ENCODE results near the gene PFKFB4.
"Not testable (repeated sequence)": the region's sequence is repeated elsewhere in the genome, so short reads cannot be mapped to it uniquely, and the experiment has no call there.

PFKFB4 gene

GRCh38 chr3:48478626-48479555, 77.7 kb downstream of the PFKFB4 start:
- Histone ChIP-seq H3K27ac (no peak overlapping the region), H3K36me3 (no peaks in the 10 kb centered on the region), H3K9me3 (ENCODE audit: severe bottlenecking) (no peaks in the 10 kb centered on the region), H3K4me3 (ENCODE audit: low read depth, low read length) (no peak overlapping the region), H3K27me3 (ENCODE audit: insufficient read depth, low read depth, severe bottlenecking) (no peaks in the 10 kb centered on the region)
- TF ChIP-seq CTCF (IDR thresholded peaks at IDR 0.05; ENCODE audit: low read depth, low read length): no peak
- DNase-seq: no peak

- Histone ChIP-seq H3K36me3 (no peaks in the 10 kb centered on the region), H3K9me3 (ENCODE audit: severe bottlenecking) (no peaks in the 10 kb centered on the region), H3K4me3 (ENCODE audit: low read depth, low read length) (no peak overlapping the region), H3K27ac (no peak overlapping the region), H3K27me3 (ENCODE audit: insufficient read depth, low read depth, severe bottlenecking) (no peaks in the 10 kb centered on the region)
- TF ChIP-seq CTCF (IDR thresholded peaks at IDR 0.05; ENCODE audit: low read depth, low read length): no peak
- no peak for DNase-seq
Observed at GRCh38 chr3:48477959-48478520, 78.6 kb downstream of the PFKFB4 start.

GRCh38 chr3:48476426-48477053, 80.1 kb downstream of the PFKFB4 start:
- no peak overlapping the region for H3K27ac ChIP-seq
- no peaks in the 10 kb centered on the region for H3K9me3 ChIP-seq (ENCODE audit: severe bottlenecking)
- DNase-seq: no peak

GRCh38 chr3:48475188-48475587, 81.4 kb downstream of the PFKFB4 start:
- TF ChIP-seq CTCF (IDR thresholded peaks at IDR 0.05; ENCODE audit: low read depth, low read length): no peak

More at GRCh38 chr3:48476426-48477053, 80.1 kb downstream of the PFKFB4 start:
- Histone ChIP-seq H3K36me3 (no peaks in the 10 kb centered on the region), H3K27me3 (ENCODE audit: insufficient read depth, low read depth, severe bottlenecking) (no peaks in the 10 kb centered on the region), H3K4me3 (ENCODE audit: low read depth, low read length) (no peak overlapping the region)
- no peak for TF ChIP-seq CTCF (IDR thresholded peaks at IDR 0.05; ENCODE audit: low read depth, low read length)

GRCh38 chr3:48474619-48475018, 82.0 kb downstream of the PFKFB4 start:
- TF ChIP-seq CTCF (IDR thresholded peaks at IDR 0.05; ENCODE audit: low read depth, low read length): no peak
- DNase-seq: no peak
- no peaks in the 10 kb centered on the region for H3K36me3 ChIP-seq
- H3K27ac ChIP-seq: no peak overlapping the region
- no peaks in the 10 kb centered on the region for H3K9me3 ChIP-seq (ENCODE audit: severe bottlenecking)
- no peak overlapping the region for H3K4me3 ChIP-seq (ENCODE audit: low read depth, low read length)
- no peaks in the 10 kb centered on the region for H3K27me3 ChIP-seq (ENCODE audit: insufficient read depth, low read depth, severe bottlenecking)

More at GRCh38 chr3:48475188-48475587, 81.4 kb downstream of the PFKFB4 start:
- Histone ChIP-seq H3K27me3 (ENCODE audit: insufficient read depth, low read depth, severe bottlenecking) (no peaks in the 10 kb centered on the region), H3K36me3 (no peaks in the 10 kb centered on the region), H3K9me3 (ENCODE audit: severe bottlenecking) (no peaks in the 10 kb centered on the region), H3K4me3 (ENCODE audit: low read depth, low read length) (no peak overlapping the region), H3K27ac (no peak overlapping the region)
- DNase-seq: no peak

GRCh38 chr3:48474031-48474430, 82.6 kb downstream of the PFKFB4 start:
- not testable (repeated sequence) for H3K9me3 ChIP-seq (ENCODE audit: severe bottlenecking); DNase-seq; H3K27me3 ChIP-seq (ENCODE audit: insufficient read depth, low read depth, severe bottlenecking); H3K4me3 ChIP-seq (ENCODE audit: low read depth, low read length); H3K36me3 ChIP-seq; H3K27ac ChIP-seq

Data from WERI-Rb-1 (cell line).